ENCODE measurements around the gene SFMBT1. TPM values are rescaled to one million over a fixed set of nuclear protein-coding genes. Genes with fewer than 3 reads are reported as not detected.

SFMBT1 gene
- total RNA-seq, 4 donors from 2014 or later: 16.1 to 45.4 (median 23.0) TPM

DNA sequence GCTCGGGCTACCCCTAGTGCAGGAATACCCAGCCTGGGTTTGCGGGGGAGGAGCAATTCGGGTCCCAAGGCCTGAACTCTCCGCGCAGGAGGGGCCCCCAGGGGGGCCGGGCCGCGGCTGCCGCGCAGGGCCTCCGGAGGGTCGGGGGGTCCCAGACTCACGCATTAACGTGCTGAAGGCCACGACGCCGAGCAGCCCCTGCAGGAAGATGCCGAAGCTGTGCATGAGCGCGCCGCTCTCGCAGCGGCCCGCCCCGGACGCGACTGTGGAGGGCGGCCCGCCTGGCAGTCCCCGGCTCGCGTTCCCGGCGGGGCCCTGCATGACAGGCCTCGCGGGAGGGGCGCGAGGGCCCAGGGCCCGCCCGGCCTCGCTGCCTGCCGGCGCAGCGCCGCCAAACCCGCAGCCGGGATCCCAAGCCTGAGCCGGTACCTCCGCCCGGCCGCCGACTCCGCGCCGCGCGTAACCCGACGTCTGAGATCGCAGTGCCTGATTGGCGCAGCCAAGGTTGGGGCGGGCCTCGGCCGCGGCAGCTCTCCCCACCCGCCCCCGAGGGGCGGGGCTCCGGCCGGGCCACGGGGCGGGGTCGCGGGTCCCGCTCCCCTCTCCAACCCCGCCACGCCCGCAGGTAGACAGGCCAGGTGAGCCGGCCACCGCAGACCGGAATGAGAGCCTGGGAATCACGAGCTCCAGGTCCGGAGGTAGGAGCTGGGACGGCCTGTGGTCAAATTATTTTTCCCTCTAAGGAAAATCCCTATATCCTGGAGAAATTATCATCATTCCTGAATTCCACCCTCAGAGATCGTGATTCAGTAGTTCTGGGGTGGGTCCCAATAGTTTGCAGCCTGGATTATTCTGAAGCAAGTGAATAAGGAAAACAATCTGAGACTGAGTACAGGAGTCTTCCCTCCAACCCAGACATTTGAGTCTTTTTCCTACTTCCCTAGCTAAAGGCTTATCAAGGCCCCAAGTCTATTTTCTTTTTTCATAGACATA is 148.4 kb downstream of the SFMBT1 start, which contains the start of gene STIMATE:
STIMATE (minus strand) TSS at position 419 of the 993 bp plus-strand sequence; CDS start at position 321, 98 bp downstream.
- peak within 1 kb of the TSS; percentile 70 to 96 (median 90) for H3K4me3 ChIP-seq
- TF ChIP-seq POLR2A (IDR thresholded peaks at IDR 0.05): peak; percentile 20 to 62
- TF ChIP-seq, protein P1, sequence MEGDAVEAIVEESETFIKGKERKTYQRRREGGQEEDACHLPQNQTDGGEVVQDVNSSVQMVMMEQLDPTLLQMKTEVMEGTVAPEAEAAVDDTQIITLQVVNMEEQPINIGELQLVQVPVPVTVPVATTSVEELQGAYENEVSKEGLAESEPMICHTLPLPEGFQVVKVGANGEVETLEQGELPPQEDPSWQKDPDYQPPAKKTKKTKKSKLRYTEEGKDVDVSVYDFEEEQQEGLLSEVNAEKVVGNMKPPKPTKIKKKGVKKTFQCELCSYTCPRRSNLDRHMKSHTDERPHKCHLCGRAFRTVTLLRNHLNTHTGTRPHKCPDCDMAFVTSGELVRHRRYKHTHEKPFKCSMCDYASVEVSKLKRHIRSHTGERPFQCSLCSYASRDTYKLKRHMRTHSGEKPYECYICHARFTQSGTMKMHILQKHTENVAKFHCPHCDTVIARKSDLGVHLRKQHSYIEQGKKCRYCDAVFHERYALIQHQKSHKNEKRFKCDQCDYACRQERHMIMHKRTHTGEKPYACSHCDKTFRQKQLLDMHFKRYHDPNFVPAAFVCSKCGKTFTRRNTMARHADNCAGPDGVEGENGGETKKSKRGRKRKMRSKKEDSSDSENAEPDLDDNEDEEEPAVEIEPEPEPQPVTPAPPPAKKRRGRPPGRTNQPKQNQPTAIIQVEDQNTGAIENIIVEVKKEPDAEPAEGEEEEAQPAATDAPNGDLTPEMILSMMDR (IDR thresholded peaks at IDR 0.05): peak in 1 of 6 experiments; percentile 19
- no peaks in the 10 kb centered on the region for H3K36me3 ChIP-seq
- no peaks in the 10 kb centered on the region for H3K27me3 ChIP-seq
- H3K9me3 ChIP-seq: no peaks in the 10 kb centered on the region
- DNase-seq: peak; percentile 81 to 94 (median 93)
- peak within 1 kb of the TSS; percentile 55 to 79 (median 72) for H3K27ac ChIP-seq
- H3K4me1 ChIP-seq: peaks cover 0 to 38% (median 3%) of the 10 kb centered on the region in 4 donors

DNA sequence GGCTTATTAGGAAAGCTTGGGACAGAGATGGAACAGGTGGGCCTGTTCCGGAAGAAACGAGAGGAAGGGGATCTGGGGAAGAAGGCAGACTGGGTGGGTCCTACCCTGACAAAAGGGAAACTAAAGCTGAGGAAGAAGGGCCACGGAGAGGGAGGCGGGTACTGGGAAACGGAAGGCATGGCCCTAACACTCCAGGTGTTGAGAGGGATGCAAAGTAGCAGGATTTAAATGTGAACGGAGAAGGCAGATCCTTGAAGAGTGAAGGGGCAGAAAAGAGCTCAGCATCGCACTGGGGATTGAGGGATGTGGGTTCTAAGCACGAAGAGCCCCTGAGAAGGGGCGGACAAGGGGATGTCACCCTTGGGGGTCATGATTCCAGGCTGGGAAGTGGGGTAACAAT is 149.3 kb downstream of the SFMBT1 start:
- Histone ChIP-seq H3K4me3 (peak overlapping the region; percentile 70 to 96 (median 90)), H3K4me1 (peaks cover 0 to 46% (median 6%) of the 10 kb centered on the region in 4 donors), H3K27me3 (no peaks in the 10 kb centered on the region), H3K36me3 (no peaks in the 10 kb centered on the region), H3K27ac (peak overlapping the region in 3 of 4 donors; percentile 67 to 79 (median 76)), H3K9me3 (no peaks in the 10 kb centered on the region)
- no peak for TF ChIP-seq POLR2A (IDR thresholded peaks at IDR 0.05)
- TF ChIP-seq, protein P1 (IDR thresholded peaks at IDR 0.05): no peak
- no peak for DNase-seq

DNA sequence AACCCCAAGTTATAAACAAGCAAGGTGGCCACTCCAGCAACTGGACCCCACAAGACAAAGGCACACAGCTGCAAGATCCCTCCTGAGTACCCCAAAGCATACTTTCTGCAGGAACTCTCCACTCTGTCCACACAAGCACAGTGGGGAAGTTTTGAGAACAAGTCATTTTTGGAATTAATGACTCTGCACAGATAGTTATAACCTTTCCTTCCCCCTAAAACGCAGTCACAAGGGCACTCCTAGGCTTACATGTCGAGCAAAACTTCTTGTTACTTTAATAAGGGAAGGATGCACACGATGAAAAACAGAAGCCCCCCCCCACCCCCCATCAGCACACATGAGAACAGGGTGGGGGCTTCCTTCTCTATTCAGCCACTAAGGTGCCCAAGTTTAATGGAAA is 149.7 kb downstream of the SFMBT1 start:
- Histone ChIP-seq H3K36me3 (no peaks in the 10 kb centered on the region), H3K27ac (no peak overlapping the region), H3K4me3 (peak overlapping the region in 3 of 4 donors; percentile 89 to 96 (median 92)), H3K9me3 (no peaks in the 10 kb centered on the region), H3K4me1 (peaks cover 0 to 51% (median 7%) of the 10 kb centered on the region in 4 donors), H3K27me3 (no peaks in the 10 kb centered on the region)
- TF ChIP-seq, protein P1 (IDR thresholded peaks at IDR 0.05): no peak
- no peak for TF ChIP-seq POLR2A (IDR thresholded peaks at IDR 0.05)
- no peak for DNase-seq

DNA sequence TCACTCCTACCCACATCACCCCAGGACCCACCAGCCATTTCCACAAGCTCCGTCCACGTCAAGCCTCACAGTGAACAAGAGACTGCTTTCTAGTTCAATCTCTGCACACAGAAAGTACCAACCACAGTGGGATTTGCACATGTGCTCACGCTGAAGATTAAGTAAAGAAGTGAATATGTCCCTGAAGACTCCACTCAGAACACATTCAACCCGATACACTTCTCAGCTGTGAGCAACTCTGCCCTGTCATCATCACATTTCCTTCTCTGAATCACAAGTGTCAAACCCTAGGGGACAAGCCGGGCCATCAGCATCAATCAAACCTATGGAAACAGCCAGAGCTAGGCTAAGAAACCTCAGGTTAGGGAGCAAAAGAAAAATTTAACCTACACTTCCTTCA is 150.5 kb downstream of the SFMBT1 start:
- Histone ChIP-seq H3K27ac (no peak overlapping the region), H3K36me3 (no peaks in the 10 kb centered on the region), H3K27me3 (no peaks in the 10 kb centered on the region), H3K4me1 (peaks cover 0 to 52% (median 8%) of the 10 kb centered on the region in 4 donors), H3K4me3 (no peak overlapping the region), H3K9me3 (no peaks in the 10 kb centered on the region)
- DNase-seq: no peak
- TF ChIP-seq, protein P1 (IDR thresholded peaks at IDR 0.05): no peak
- TF ChIP-seq POLR2A (IDR thresholded peaks at IDR 0.05): no peak

DNA sequence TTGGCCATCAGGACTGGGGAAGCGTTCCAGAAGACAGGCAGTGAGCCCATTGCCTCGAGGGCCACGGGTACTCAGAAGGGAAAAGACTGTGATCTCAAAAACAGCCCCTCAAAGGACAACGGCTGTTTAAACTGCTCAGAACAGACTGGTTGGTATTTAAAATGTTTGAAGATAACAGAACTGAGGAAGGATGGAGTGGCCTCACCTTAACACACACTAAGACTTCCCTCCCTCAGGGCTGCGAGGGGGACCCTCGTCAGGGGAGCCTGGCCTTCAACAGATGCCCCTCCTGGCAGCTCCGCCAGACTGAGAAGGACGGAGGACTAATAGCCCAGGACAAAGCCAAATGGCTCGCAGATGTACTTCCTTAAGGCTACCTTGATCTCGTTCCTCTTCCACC is 151.1 kb downstream of the SFMBT1 start:
- no peak for DNase-seq
- no peaks in the 10 kb centered on the region for H3K27me3 ChIP-seq
- H3K27ac ChIP-seq: no peak overlapping the region
- peaks cover 0 to 52% (median 8%) of the 10 kb centered on the region in 4 donors for H3K4me1 ChIP-seq
- H3K36me3 ChIP-seq: no peaks in the 10 kb centered on the region
- H3K4me3 ChIP-seq: no peak overlapping the region
- TF ChIP-seq, protein P1 (IDR thresholded peaks at IDR 0.05): no peak
- H3K9me3 ChIP-seq: no peaks in the 10 kb centered on the region

All from Peyer's patch (tissue), 4 donors.